Activated gamma-delta T cell (primary cell): ENCODE results near the gene RNF223.
"Not testable (repeated sequence)": the region's sequence is repeated elsewhere in the genome, so short reads cannot be mapped to it uniquely, and the experiment has no call there.

Source experiments
- DNase-seq: peaks from one replicate; lab custom pipeline; 2025; lab: John Stamatoyannopoulos, UW

RNF223 gene

DNA sequence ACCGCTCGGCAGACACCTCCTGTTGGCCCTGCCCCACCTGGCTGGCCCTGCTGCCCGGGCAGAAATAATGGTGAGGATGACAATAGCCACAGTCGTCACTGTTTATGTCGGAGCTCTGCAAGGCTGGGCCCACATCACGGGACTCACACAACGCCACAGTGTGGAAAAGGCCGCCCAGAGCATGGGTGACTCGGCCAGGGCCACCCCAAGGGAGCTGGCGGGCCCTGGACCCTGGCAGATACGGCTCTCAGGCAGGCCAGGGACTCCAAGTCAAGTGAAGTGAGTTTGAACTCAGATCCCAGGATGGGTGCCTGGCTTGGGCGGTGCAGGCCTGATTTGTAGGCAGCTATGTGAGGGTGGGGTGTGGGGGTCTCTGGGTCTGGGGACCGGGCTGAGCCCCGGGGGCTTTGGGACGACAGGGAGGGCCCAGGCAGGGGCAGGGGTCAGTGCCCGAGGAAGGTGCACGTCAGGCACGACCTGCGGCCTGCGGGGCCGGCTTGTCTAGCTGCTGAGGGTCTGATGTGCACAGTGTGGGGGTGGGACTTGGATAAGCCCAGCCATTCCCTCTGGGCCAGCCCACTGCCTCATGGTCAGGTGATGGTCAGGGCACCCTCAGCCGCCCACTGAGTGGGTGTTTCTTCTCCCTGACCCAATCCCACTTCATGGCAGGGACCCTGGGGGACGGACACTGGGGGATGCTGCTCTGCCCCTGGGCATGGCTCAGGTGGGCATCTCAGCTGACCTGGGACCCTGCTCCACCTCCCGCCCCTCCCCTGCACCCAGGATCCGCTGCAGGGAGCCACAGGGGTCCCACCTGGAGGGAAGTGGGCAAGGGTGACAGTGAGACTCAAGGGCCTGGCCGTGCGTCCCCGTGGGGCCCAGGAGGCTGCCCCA lies 1.0 kb downstream of the RNF223 start:
- no peak for DNase-seq

DNA sequence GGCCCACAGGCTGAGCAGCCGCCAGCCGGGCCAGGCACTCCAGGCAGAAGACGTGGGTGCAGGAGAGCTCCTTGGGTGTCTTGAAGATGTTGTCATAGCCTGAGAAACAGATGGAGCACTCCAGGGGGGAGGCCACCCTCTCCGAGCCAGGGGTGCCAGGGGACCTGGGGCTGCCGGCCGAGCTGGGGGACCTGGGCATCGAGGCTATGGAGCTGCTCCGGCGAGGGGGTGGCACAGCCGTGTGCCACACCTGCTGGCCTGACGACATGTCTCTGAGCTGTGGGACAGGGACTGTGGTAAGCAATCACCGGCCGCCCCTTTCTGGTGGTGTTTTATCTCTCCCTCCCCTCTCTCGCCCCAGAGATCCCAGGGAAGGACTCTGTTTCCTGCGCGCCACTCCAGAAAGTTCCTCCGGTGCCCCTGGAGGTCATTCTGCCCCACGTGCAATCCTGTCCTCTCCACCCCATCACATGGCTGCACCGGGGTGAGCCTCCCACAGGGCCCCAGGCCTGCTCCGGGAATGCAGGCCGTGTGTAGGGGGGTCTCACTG lies 1.7 kb downstream of the RNF223 start:
- DNase-seq, result no peak

GRCh38 chr1:1071486-1072298 lies 2.4 kb downstream of the RNF223 start:
- DNase-seq, result no peak

- DNase-seq, result no peak
Measured at GRCh38 chr1:1069711-1070676, 4.1 kb downstream of the RNF223 start.

DNA sequence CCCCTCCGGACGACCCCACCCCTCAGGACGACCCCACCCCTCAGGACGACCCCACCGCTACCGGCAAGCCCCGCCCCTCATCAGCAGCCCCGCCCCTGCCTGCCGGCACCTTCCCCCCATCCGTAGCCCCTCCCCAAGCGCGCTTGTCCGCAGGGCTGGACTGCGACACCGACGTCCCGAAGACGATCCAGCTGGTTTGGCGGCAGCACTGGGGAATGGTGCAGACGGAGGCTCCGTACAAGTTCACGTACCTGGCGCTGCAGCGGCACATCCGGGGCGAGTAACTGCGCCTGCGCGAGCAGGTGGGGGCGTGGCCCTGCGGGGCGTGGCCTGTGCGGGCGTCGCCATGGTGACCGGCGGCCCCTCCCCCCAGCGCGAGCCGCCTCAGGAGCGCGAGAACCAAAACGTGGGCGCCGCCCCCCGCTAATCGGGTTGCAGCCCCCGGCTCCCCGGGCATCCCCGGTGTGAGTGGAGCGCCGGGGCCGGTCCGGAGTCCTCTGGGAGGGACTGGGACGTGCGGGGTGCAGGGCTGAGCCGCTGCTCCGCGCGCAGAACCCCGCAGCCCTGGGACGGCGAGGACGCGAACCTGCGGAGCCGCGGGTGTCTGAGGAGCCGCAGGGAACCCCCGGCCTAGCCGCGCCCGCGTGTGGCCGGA lies 4.9 kb downstream of the RNF223 start:
- peak; percentile 87 for DNase-seq

DNA sequence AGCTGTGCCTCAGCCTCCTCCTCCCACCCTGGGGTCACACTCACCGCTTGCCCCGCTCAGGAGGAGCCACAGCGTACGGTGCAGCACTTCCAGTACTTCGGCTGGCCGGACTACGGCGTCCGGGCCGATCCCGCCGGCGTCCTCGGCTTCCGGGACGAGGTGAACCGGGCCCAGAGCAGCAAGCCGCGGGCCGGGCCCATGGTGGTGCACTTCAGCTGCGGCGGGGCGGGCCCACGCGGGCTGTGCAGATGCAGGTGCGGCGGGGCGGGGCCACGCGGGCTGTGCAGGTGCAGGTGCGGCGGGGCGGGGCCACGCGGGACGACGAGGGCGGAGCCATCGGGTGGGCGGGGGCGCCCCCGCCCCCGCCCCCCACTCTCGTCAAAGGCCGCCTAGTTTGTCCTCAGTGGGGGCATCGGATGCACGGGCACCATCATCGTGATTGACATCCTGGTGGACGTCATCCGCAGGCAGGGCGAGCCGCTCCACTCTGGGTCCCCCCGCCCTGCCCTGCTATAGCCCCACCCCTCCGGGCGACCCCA lies 5.5 kb downstream of the RNF223 start:
- DNase-seq, result peak; percentile 51

DNA sequence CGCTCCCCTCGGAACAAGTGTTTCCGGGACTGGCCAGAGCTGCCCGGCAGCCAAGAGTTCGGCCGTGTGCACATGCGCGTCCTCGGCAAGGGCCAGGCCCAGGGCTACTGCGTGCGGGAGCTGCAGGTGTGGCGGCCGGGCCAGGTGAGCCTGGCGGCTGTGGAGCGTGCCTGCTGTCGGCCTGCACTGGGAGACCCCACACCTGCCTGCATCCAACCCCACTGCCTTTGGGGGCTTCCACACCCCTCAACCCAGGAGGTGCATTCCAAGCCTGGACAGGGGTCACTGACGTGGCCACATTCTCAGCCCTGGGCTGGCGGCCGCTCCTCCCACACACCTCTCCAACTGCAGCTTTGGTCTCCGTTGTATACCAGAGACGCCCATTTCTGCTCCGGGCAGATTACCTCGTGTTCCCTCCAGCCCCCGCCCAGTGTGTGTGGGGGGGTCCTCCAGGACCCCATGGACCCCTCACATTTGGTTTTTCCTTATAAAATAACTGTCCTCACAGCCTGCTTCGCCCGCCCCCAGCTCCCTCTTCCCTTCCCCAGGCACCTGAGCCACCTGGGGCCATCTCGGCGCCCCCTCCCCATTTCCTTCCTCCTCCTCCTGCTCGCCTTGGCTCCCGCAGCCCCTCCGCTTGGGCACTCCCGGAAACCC lies 6.1 kb downstream of the RNF223 start:
- no peak for DNase-seq

GRCh38 chr1:1067284-1067859 lies 6.7 kb downstream of the RNF223 start:
- DNase-seq, result no peak

- no peak for DNase-seq
Measured at GRCh38 chr1:1066403-1067283, 7.5 kb downstream of the RNF223 start.

- DNase-seq, result not testable (repeated sequence)
Measured at GRCh38 chr1:1065940-1066304, 8.2 kb downstream of the RNF223 start.

DNA sequence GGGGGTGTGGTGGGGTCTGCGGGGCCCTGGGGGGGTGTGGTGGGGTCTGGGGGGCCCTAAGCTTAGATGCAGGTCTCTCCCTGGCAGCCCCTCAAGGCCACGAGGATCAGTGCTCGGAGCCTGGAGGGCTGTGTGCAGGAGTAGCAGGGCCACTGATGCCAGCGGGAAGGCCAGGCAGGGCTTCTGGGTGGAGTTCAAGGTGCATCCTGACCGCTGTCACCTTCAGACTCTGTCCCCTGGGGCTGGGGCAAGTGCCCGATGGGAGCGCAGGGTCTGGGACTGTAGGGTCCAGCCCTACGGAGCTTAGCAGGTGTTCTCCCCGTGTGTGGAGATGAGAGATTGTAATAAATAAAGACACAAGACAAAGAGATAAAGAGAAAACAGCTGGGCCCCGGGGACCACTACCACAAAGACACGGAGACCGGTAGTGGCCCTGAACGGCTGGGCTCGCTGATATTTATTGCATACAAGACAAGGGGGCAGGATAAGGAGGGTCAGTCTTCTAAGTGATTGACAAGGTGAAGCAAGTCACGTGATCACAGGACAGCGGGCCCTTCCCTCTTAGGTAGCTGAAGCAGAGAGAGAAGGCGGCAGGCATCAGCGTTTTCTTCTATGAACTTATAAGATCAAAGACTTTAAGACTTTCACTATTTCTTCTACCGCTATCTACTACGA lies 8.7 kb downstream of the RNF223 start:
- DNase-seq, result no peak

DNA sequence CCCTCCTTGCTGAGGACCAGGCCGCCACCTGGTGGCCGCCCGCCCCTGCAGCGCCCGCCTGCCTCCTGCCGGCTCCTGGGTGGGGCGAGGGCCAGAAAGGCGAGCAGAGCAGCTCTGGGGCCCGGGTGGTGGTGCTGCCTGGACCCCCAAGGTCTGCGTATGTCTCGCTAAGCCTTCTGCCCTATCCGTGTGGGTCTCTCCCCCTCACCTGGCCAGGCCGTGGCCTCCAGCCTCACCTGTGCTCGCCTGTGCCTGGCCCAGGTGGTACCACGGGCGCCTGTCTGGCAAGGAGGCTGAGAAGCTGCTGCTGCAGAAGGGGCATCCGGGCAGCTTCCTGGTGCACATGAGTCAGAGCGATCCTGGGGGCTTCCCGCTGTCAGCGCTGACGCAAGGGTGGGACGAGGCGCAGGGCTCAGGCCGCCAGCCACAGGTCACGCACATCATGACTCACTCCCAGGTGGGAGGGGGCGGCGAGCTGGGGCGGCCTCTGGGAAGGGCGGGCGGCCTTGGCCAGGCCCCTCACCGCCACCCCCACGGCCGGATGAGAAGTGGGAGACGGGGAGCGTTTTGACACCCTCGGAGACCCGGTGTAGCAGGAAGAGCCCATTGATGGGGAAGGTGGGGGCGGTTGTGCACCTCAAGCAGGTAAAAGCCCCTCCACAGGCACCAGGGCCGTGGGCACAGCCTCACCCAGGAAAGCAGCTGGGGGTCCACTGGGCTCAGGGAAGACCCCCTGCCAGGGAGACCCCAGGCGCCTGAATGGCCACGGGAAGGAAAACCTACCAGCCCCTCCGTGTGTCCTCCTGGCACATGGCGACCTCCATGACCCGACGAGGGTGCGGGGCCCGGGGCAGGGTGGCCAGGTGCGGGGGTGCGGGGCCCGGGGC lies 9.9 kb downstream of the RNF223 start:
- peak; percentile 83 for DNase-seq

DNA sequence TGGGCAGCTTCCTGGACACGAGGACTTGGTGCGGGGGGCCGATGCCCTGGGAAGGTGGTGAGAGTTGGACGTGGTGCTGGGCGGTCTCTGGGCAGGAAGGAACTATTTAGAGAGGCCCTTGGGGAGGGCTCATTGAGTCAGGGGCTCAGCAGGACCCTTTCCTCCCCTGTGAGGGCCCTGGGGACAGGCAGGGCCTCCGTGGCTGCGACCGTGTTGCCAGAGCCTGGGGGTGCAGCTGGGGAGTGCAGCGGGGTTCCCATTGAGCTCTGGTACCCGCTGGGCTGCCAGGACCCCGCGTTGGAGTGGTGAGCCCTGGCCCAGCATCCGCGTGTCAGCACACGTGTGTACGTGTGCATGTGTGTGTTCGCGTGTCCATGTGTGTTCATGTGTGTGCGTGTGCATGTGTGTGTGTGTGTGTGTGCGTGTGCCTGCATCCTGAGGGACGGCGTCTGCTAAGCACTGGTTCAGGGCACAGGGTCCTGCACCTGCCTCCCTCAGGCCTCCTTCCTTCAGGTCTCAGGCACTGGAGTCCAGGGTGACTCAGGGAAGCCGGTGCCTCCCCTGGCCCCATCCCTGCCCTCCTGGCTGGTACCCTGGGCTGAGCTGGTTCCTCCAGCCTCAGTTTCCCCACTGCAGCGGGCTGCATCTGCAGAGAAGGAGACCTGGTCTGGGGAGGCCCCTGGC lies 10.7 kb downstream of the RNF223 start:
- DNase-seq, result no peak

GRCh38 chr1:1062348-1063163 lies 11.6 kb downstream of the RNF223 start:
- no peak for DNase-seq

GRCh38 chr1:1061682-1062345 lies 12.3 kb downstream of the RNF223 start:
- no peak for DNase-seq
